ENCODE results near the gene ZNF423. TPM values are rescaled to one million over a fixed set of nuclear protein-coding genes. Genes with fewer than 3 reads are reported as not detected.
"Not testable (repeated sequence)": the region's sequence is repeated elsewhere in the genome, so short reads cannot be mapped to it uniquely, and the experiment has no call there.

The ZNF423 gene
- total RNA-seq, 2 experiments from 2014 or later: not detected

- DNase-seq; H3K27ac Mint-ChIP-seq; H3K4me1 Mint-ChIP-seq; POLR2A ChIA-PET; H3K9me3 Mint-ChIP-seq (ENCODE audit: low read depth); H3K4me3 Mint-ChIP-seq; intact Hi-C loops (cut with DNase I, micrococcal nuclease); ATAC-seq; H3K27me3 Mint-ChIP-seq; CTCF ChIA-PET; H3K36me3 Mint-ChIP-seq (ENCODE audit: low read depth): not testable (repeated sequence)
Observed at GRCh38 chr16:49677661-49678060, 178.3 kb downstream of the ZNF423 start.

- Mint-ChIP-seq H3K36me3 (ENCODE audit: low read depth) (no peaks in the 10 kb centered on the region), H3K27ac (no peak overlapping the region), H3K4me3 (no peak overlapping the region), H3K27me3 (peaks cover 1% of the 10 kb centered on the region), H3K4me1 (no peaks in the 10 kb centered on the region), H3K9me3 (ENCODE audit: low read depth) (no peaks in the 10 kb centered on the region)
- CTCF ChIA-PET: interaction anchor here (1.1 kb wide), 1 partner anchor 205 kb away, joined by 3 read pairs; no protein-coding TSS in a partner anchor
- ATAC-seq (no peak), DNase-seq (no peak)
- POLR2A ChIA-PET: no interaction called here
- intact Hi-C loops (cut with DNase I, micrococcal nuclease): no loop called here
Observed at GRCh38 chr16:49675413-49675812, 180.5 kb downstream of the ZNF423 start.

- ATAC-seq: no peak
- Mint-ChIP-seq H3K36me3 (ENCODE audit: low read depth) (no peaks in the 10 kb centered on the region), H3K27me3 (peaks cover 1% of the 10 kb centered on the region), H3K9me3 (ENCODE audit: low read depth) (no peaks in the 10 kb centered on the region), H3K27ac (no peak overlapping the region), H3K4me1 (no peaks in the 10 kb centered on the region), H3K4me3 (no peak overlapping the region)
- DNase-seq: no peak
- CTCF ChIA-PET: interaction anchor here (1.1 kb wide), 1 partner anchor 205 kb away, joined by 3 read pairs; no protein-coding TSS in a partner anchor
- POLR2A ChIA-PET: no interaction called here
- intact Hi-C loops (cut with DNase I, micrococcal nuclease): no loop called here
Observed at GRCh38 chr16:49674990-49675389, 180.9 kb downstream of the ZNF423 start.

- no peak for ATAC-seq
- no peaks in the 10 kb centered on the region for H3K4me1 Mint-ChIP-seq
- no peak overlapping the region for H3K27ac Mint-ChIP-seq
- ChIA-PET CTCF (interaction anchor here (0.7 kb wide), 1 partner anchor 141 kb away, joined by 4 read pairs; no protein-coding TSS in a partner anchor), POLR2A (no interaction called here)
- no peaks in the 10 kb centered on the region for H3K36me3 Mint-ChIP-seq (ENCODE audit: low read depth)
- no peak for DNase-seq
- H3K4me3 Mint-ChIP-seq: no peak overlapping the region
- intact Hi-C loops (cut with DNase I, micrococcal nuclease): no loop called here
- no peaks in the 10 kb centered on the region for H3K9me3 Mint-ChIP-seq (ENCODE audit: low read depth)
- peaks cover 1% of the 10 kb centered on the region for H3K27me3 Mint-ChIP-seq
Observed at GRCh38 chr16:49674351-49674851, 181.5 kb downstream of the ZNF423 start.

- H3K27me3 Mint-ChIP-seq: peaks cover 1% of the 10 kb centered on the region
- CTCF ChIA-PET: interaction anchor here (0.7 kb wide), 2 partner anchors 142 to 314 kb away, joined by 4 read pairs; no protein-coding TSS in a partner anchor
- POLR2A ChIA-PET: no interaction called here
- DNase-seq: no peak
- H3K9me3 Mint-ChIP-seq (ENCODE audit: low read depth): no peaks in the 10 kb centered on the region
- no peak overlapping the region for H3K4me3 Mint-ChIP-seq
- intact Hi-C loops (cut with DNase I, micrococcal nuclease): no loop called here
- H3K36me3 Mint-ChIP-seq (ENCODE audit: low read depth): no peaks in the 10 kb centered on the region
- H3K27ac Mint-ChIP-seq: no peak overlapping the region
- no peaks in the 10 kb centered on the region for H3K4me1 Mint-ChIP-seq
- ATAC-seq: no peak
Observed at GRCh38 chr16:49673442-49673841, 182.5 kb downstream of the ZNF423 start.

GRCh38 chr16:49672753-49673152 is 183.2 kb downstream of the ZNF423 start:
- Mint-ChIP-seq H3K4me3 (no peak overlapping the region), H3K4me1 (no peaks in the 10 kb centered on the region), H3K9me3 (ENCODE audit: low read depth) (no peaks in the 10 kb centered on the region), H3K36me3 (ENCODE audit: low read depth) (no peaks in the 10 kb centered on the region), H3K27me3 (peaks cover 1% of the 10 kb centered on the region), H3K27ac (no peak overlapping the region)
- intact Hi-C loops (cut with DNase I, micrococcal nuclease): no loop called here
- POLR2A ChIA-PET: no interaction called here
- CTCF ChIA-PET: no interaction called here
- no peak for ATAC-seq
- DNase-seq: no peak

- Mint-ChIP-seq H3K4me1 (no peaks in the 10 kb centered on the region), H3K36me3 (ENCODE audit: low read depth) (no peaks in the 10 kb centered on the region), H3K27me3 (peaks cover 1% of the 10 kb centered on the region), H3K4me3 (no peak overlapping the region), H3K9me3 (ENCODE audit: low read depth) (no peaks in the 10 kb centered on the region), H3K27ac (no peak overlapping the region)
- intact Hi-C loops (cut with DNase I, micrococcal nuclease): no loop called here
- DNase-seq: no peak
- no peak for ATAC-seq
- POLR2A ChIA-PET: no interaction called here
- CTCF ChIA-PET: no interaction called here
Observed at GRCh38 chr16:49671333-49671732, 184.6 kb downstream of the ZNF423 start.

GRCh38 chr16:49670627-49671026 is 185.3 kb downstream of the ZNF423 start:
- H3K27ac Mint-ChIP-seq: no peak overlapping the region
- POLR2A ChIA-PET: interaction anchor here (0.5 kb wide), 1 partner anchor 63 kb away, joined by 3 read pairs; no protein-coding TSS in a partner anchor
- ATAC-seq (no peak), DNase-seq (no peak)
- H3K36me3 Mint-ChIP-seq (ENCODE audit: low read depth): no peaks in the 10 kb centered on the region
- peaks cover 1% of the 10 kb centered on the region for H3K27me3 Mint-ChIP-seq
- H3K4me3 Mint-ChIP-seq: no peak overlapping the region
- no peaks in the 10 kb centered on the region for H3K9me3 Mint-ChIP-seq (ENCODE audit: low read depth)
- CTCF ChIA-PET: no interaction called here
- intact Hi-C loops (cut with DNase I, micrococcal nuclease): no loop called here
- no peaks in the 10 kb centered on the region for H3K4me1 Mint-ChIP-seq

- H3K27ac Mint-ChIP-seq: no peak overlapping the region
- intact Hi-C loops (cut with DNase I, micrococcal nuclease): no loop called here
Observed at GRCh38 chr16:49665482-49666230, 190.3 kb downstream of the ZNF423 start.

GRCh38 chr16:49664221-49665215 is 191.4 kb downstream of the ZNF423 start:
- no peaks in the 10 kb centered on the region for H3K9me3 Mint-ChIP-seq (ENCODE audit: low read depth)
- ChIA-PET CTCF (no interaction called here), POLR2A (no interaction called here)
- ATAC-seq: no peak
- no peak for DNase-seq
- no peaks in the 10 kb centered on the region for H3K4me1 Mint-ChIP-seq
- H3K4me3 Mint-ChIP-seq: no peak overlapping the region
- H3K27me3 Mint-ChIP-seq: no peaks in the 10 kb centered on the region
- intact Hi-C loops (cut with DNase I, micrococcal nuclease): loop anchor here in 1 of 2 experiments (5.0 kb wide), 1 partner anchor 958 kb away; no protein-coding TSS in a partner anchor
- no peaks in the 10 kb centered on the region for H3K36me3 Mint-ChIP-seq (ENCODE audit: low read depth)
- no peak overlapping the region for H3K27ac Mint-ChIP-seq

More at GRCh38 chr16:49665482-49666230, 190.3 kb downstream of the ZNF423 start:
- ATAC-seq (no peak), DNase-seq (no peak)
- Mint-ChIP-seq H3K4me1 (no peaks in the 10 kb centered on the region), H3K4me3 (no peak overlapping the region), H3K9me3 (ENCODE audit: low read depth) (no peaks in the 10 kb centered on the region), H3K36me3 (ENCODE audit: low read depth) (no peaks in the 10 kb centered on the region), H3K27me3 (no peaks in the 10 kb centered on the region)
- CTCF ChIA-PET: no interaction called here
- POLR2A ChIA-PET: no interaction called here

GRCh38 chr16:49663081-49664065 is 192.5 kb downstream of the ZNF423 start:
- H3K9me3 Mint-ChIP-seq (ENCODE audit: low read depth): no peaks in the 10 kb centered on the region
- no peaks in the 10 kb centered on the region for H3K27me3 Mint-ChIP-seq
- CTCF ChIA-PET: no interaction called here

More at GRCh38 chr16:49663081-49664065, 192.5 kb downstream of the ZNF423 start:
- Mint-ChIP-seq H3K4me1 (no peaks in the 10 kb centered on the region), H3K36me3 (ENCODE audit: low read depth) (no peaks in the 10 kb centered on the region), H3K4me3 (no peak overlapping the region), H3K27ac (no peak overlapping the region)
- DNase-seq: no peak
- POLR2A ChIA-PET: no interaction called here
- intact Hi-C loops (cut with DNase I, micrococcal nuclease): loop anchor here in 1 of 2 experiments (5.0 kb wide), 1 partner anchor 959 kb away; no protein-coding TSS in a partner anchor
- ATAC-seq: no peak

Measured in activated CD4-positive, alpha-beta T cell treated with anti-CD3 and anti-CD28 coated beads for 36 hours (primary cell).